ENCODE results near the gene CEP63. TPM values are rescaled to one million over a fixed set of nuclear protein-coding genes. Genes with fewer than 3 reads are reported as not detected.

Gene CEP63
- total and polyA plus RNA-seq, 9 donors = 16.6 to 74.1 (median 22.2) TPM

- no peak for DNase-seq
- no peaks in the 10 kb centered on the region for H3K9me3 ChIP-seq
- no peaks in the 10 kb centered on the region for H3K36me3 ChIP-seq
- no peak overlapping the region for H3K27ac ChIP-seq
- intact Hi-C loops (cut with DNase I) = loop anchor here (1.0 to 10.0 kb wide), 6 partner anchors 98 to 270 kb away; no protein-coding TSS in a partner anchor
- 76 to 82% (median 81%) methylated on average over 5 of the region's 5 CpGs for WGBS, 3 donors
- H3K27me3 ChIP-seq = no peaks in the 10 kb centered on the region
- TF ChIP-seq EP300 (IDR thresholded peaks at IDR 0.05) (no peak), CTCF (IDR thresholded peaks at IDR 0.05) (no peak), POLR2A (IDR thresholded peaks at IDR 0.05) (no peak)
- H3K4me1 ChIP-seq (ENCODE audit: insufficient read depth) = no peaks in the 10 kb centered on the region
- no peak overlapping the region for H3K4me3 ChIP-seq
Observed at GRCh38 chr3:134474956-134475355, 10.9 kb upstream of the CEP63 start.

- TF ChIP-seq EP300 (IDR thresholded peaks at IDR 0.05) (no peak), POLR2A (IDR thresholded peaks at IDR 0.05) (no peak), CTCF (IDR thresholded peaks at IDR 0.05) (no peak)
- WGBS, 3 donors = 55 to 66% (median 59%) methylated on average over 4 of the region's 4 CpGs
- H3K36me3 ChIP-seq = no peaks in the 10 kb centered on the region
- H3K27ac ChIP-seq = no peak overlapping the region
- DNase-seq = no peak
- intact Hi-C loops (cut with DNase I) = loop anchor here in 3 of 4 donors (10.0 kb wide), 2 partner anchors 262 to 272 kb away; no protein-coding TSS in a partner anchor
- no peaks in the 10 kb centered on the region for H3K9me3 ChIP-seq
- H3K27me3 ChIP-seq = no peaks in the 10 kb centered on the region
- H3K4me3 ChIP-seq = no peak overlapping the region
- H3K4me1 ChIP-seq (ENCODE audit: insufficient read depth) = no peaks in the 10 kb centered on the region
Observed at GRCh38 chr3:134476306-134476705, 9.6 kb upstream of the CEP63 start.

GRCh38 chr3:134477002-134477401, 8.9 kb upstream of the CEP63 start:
- H3K27ac ChIP-seq = no peak overlapping the region
- H3K4me3 ChIP-seq = no peak overlapping the region
- TF ChIP-seq POLR2A (IDR thresholded peaks at IDR 0.05) = no peak
- TF ChIP-seq EP300 (IDR thresholded peaks at IDR 0.05) = no peak
- no peak for TF ChIP-seq CTCF (IDR thresholded peaks at IDR 0.05)
- 87 to 94% (median 94%) methylated on average over 6 of the region's 6 CpGs for WGBS, 3 donors
- intact Hi-C loops (cut with DNase I) = loop anchor here in 3 of 4 donors (10.0 kb wide), 2 partner anchors 262 to 272 kb away; no protein-coding TSS in a partner anchor
- H3K4me1 ChIP-seq (ENCODE audit: insufficient read depth) = no peaks in the 10 kb centered on the region
- H3K9me3 ChIP-seq = no peaks in the 10 kb centered on the region
- H3K27me3 ChIP-seq = no peaks in the 10 kb centered on the region
- H3K36me3 ChIP-seq = no peaks in the 10 kb centered on the region
- DNase-seq = no peak

- 73 to 85% (median 85%) methylated on average over 2 of the region's 2 CpGs for WGBS, 3 donors
Observed at GRCh38 chr3:134477938-134478337, 7.9 kb upstream of the CEP63 start.

More at GRCh38 chr3:134477938-134478337, 7.9 kb upstream of the CEP63 start:
- no peak for TF ChIP-seq CTCF (IDR thresholded peaks at IDR 0.05)
- no peak for TF ChIP-seq EP300 (IDR thresholded peaks at IDR 0.05)
- no peak for TF ChIP-seq POLR2A (IDR thresholded peaks at IDR 0.05)
- intact Hi-C loops (cut with DNase I) = loop anchor here in 3 of 4 donors (10.0 kb wide), 2 partner anchors 263 to 273 kb away; no protein-coding TSS in a partner anchor
- Histone ChIP-seq H3K27ac (no peak overlapping the region), H3K36me3 (no peaks in the 10 kb centered on the region), H3K27me3 (no peaks in the 10 kb centered on the region), H3K4me1 (ENCODE audit: insufficient read depth) (no peaks in the 10 kb centered on the region), H3K4me3 (no peak overlapping the region), H3K9me3 (no peaks in the 10 kb centered on the region)
- no peak for DNase-seq
